ENCODE results near the gene HIPK2.

Gene HIPK2

DNA sequence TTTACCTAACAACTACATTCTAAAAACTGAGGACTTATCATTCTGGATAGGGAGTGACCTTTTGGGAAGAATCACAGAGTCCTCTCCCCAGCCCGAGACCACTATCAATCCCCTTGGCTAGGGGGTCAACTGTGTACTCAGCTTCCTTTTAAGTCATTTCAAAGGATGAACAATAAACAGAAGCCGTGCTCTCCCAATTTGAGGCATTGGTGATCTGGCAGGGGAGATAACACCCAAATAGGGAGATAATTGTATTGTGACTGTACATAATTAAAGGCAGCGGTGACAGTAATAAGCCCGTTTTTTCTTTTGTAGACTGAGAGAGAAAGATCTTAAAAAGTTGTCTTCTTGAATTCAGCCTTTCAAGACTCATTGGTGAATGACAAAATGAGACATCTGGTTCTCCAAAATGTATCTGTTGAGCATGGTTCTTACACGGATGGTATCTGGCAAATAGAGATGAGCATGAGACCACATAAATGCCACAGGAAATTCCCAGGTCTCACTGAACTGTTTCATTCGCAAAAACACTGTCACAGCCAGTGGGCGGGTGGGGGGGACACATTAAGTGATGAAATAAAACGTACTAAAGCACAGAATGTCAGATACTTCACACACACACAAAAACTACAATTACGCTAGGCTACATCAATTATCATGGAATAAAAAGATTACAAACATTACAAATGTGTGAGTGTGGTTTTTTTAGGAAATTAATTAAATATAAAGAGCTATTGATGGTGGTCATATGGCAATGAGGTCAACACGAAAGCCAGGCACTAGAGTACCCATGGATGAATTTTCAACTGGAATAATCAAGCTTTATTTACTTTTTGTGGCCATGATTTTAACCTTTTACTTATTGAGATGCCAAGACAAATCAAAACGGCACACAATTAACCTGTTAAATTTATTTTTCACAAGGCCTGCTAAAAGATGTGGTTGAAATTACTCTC lies 108.4 kb downstream of the HIPK2 start:
- H3K27ac ChIP-seq, result no peak overlapping the region
- TF ChIP-seq, protein P1, sequence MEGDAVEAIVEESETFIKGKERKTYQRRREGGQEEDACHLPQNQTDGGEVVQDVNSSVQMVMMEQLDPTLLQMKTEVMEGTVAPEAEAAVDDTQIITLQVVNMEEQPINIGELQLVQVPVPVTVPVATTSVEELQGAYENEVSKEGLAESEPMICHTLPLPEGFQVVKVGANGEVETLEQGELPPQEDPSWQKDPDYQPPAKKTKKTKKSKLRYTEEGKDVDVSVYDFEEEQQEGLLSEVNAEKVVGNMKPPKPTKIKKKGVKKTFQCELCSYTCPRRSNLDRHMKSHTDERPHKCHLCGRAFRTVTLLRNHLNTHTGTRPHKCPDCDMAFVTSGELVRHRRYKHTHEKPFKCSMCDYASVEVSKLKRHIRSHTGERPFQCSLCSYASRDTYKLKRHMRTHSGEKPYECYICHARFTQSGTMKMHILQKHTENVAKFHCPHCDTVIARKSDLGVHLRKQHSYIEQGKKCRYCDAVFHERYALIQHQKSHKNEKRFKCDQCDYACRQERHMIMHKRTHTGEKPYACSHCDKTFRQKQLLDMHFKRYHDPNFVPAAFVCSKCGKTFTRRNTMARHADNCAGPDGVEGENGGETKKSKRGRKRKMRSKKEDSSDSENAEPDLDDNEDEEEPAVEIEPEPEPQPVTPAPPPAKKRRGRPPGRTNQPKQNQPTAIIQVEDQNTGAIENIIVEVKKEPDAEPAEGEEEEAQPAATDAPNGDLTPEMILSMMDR (conservative IDR thresholded peaks at IDR 0.05), result no peak

DNA sequence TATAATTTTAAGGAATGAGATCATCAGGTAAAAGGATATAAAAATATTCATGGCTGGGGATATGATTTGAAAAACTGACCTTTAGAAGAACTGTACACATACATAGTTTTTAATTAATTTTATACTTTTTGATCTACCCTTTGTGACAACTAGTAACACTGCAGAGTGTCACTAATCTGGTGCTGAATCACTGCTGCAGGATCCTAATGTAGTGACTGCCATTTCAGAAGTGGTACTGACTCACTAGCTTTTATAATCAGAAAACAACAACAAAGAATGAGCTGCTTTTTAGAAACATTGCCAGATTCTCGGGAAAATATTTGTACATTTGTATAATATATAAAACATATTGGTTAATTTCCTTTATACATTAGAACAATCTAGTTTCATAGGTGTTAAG lies 110.4 kb downstream of the HIPK2 start:
- no peak overlapping the region for H3K27ac ChIP-seq
- TF ChIP-seq, protein P1 (conservative IDR thresholded peaks at IDR 0.05), result no peak

DNA sequence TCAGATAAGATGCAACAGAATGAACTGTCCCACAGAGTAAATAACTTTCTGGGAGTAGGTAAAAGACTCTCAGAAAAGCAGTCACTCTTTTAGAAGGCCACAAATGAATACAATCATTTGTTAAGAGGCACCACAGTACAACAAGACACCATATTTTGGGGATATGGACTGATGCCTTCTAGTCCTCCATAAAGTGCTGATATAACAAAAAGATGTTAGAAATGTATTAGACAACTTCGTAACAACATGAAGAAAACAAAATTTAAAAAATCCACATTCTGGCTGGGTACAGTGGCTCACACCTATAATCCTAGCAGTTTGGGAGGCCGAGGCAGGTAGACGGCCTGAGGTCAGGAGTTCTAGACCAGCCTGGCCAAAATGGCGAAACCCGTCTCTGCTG lies 111.3 kb downstream of the HIPK2 start:
- no peak overlapping the region for H3K27ac ChIP-seq
- TF ChIP-seq, protein P1 (conservative IDR thresholded peaks at IDR 0.05), result no peak

DNA sequence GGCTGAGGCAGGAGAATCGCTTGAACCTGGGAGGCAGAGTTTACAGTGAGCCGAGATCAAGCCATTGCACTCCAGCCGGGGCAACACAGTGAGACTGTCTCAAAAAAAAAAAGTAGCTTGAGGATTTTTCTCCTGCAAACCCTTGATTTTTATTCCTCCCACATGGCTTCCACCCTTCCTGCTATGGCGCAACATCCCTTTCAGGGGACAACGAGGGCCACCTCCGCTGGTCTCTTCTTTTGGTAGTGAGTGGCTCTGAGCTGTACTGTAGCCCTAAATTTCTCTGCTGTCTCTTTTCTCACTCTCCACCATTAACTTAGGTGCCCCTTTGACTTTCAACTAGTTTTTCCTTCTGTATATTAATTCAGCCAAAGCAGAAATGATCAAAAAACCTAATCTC lies 113.4 kb downstream of the HIPK2 start:
- H3K27ac ChIP-seq, result no peak overlapping the region
- TF ChIP-seq, protein P1 (conservative IDR thresholded peaks at IDR 0.05), result no peak

DNA sequence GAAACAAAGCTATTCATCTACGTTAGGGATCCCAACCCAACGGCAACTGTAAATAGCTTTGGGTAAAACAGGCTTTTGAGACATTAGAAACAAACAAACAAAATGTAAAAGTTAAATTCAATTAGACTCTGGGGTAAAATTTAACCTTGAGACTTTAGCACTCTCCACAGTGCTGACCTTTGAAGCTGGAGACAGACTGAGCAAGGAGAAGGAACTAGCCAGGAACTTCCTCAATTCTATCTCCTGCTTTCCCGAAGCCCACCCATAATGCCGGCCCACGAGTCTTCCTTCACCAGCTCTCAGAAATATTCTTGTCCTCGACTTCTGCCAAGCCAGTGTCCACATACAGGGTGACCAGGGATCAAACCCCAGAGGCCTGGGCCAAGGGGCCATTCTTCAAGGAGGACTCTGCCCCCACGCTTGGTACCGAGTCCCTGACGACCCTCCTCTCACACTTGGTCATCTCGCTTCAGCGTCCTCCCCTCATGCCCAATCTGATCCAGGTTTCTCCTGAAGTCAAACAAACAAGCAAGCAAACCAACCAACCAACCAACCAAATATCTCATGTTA lies 114.1 kb downstream of the HIPK2 start:
- no peak overlapping the region for H3K27ac ChIP-seq
- TF ChIP-seq, protein P1 (conservative IDR thresholded peaks at IDR 0.05), result no peak

DNA sequence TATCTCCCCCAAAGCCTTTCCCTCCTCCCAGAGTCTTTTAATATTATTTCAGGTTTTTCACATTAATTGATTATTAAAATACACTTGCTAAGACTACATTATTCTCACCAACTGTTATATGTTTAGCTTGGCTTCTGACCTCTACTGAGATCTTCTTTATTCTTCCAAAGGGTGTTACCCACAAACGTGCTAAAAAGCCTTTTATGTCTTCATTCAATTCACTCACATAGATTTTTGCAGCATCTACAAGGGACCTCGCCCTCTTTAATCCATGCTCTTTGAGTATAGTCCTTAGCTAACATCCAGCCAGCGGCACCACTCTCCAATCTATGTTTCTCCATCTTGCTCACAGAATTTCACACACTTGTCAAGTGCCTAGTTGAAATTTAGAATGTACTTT lies 115.9 kb downstream of the HIPK2 start:
- TF ChIP-seq, protein P1 (conservative IDR thresholded peaks at IDR 0.05), result no peak
- H3K27ac ChIP-seq, result no peak overlapping the region

DNA sequence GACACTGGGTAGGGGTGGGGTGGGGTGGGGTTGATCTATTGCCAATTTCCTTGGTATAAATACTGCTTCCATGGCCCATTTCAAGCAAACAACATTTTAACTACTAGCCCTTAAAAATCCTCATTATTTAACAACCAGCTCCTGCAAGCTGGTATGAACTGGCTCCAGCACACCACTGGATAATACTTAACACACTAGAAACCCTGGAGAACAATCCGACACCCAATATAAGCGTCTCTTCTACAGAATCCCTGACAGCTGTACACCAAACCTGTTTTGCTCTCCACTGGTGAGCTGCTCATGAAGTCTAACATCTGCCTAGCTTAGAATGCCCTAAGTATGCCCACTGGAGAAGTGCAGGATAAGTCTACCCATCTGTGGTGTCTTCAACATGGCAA lies 116.8 kb downstream of the HIPK2 start:
- TF ChIP-seq, protein P1 (conservative IDR thresholded peaks at IDR 0.05), result no peak
- H3K27ac ChIP-seq, result no peak overlapping the region
